Stimulated activated naive CD8-positive, alpha-beta T cell treated with anti-CD3 and anti-CD28 coated beads, Interleukin-15, amount 100 ng/mL, for 72 hours (primary cell): ENCODE data around the gene UTY.

Experiments used
- ATAC-seq: fragments of 150-1000 bp; cut with Tn5 transposase; 2 replicates; pipeline ENCODE4 v1.10.0; 2021; ENCODE audit warnings: mild to moderate bottlenecking, moderate library complexity
- DNase-seq, 2 donors: peaks; one replicate each; pipeline ENCODE4 v3.0.0; 2021 to 2022
- H3K27ac Mint-ChIP-seq, 2 donors: one replicate each; pipeline ENCODE4 v1.8.0; 2022; ENCODE audit warnings: mild to moderate bottlenecking in 2 of 2, mixed read lengths in 2 of 2, moderate library complexity in 2 of 2
- H3K27me3 Mint-ChIP-seq: one replicate; pipeline ENCODE4 v1.8.0; 2022; ENCODE audit warnings: mixed read lengths
- H3K4me1 Mint-ChIP-seq: one replicate; pipeline ENCODE4 v1.8.0; 2022; ENCODE audit warnings: mild to moderate bottlenecking, mixed read lengths
- H3K4me3 Mint-ChIP-seq, 2 donors: one replicate each; pipeline ENCODE4 v1.8.0; 2022; ENCODE audit warnings: mild to moderate bottlenecking in 2 of 2, mixed read lengths in 2 of 2, moderate library complexity in 1 of 2
- H3K9me3 Mint-ChIP-seq, 2 donors: one replicate each; pipeline ENCODE4 v1.8.0; 2022; ENCODE audit warnings: mixed read lengths in 2 of 2

UTY gene

GRCh38 chrY:13479828-13480227 is at the start of gene UTY:
Gene UTY, minus strand, starts transcription at chrY:13480033. Its CDS starts 368 bp downstream, at chrY:13479665.
- Mint-ChIP-seq H3K9me3 (peaks cover 0 to 4% of the 10 kb centered on the region in 2 donors), H3K27ac (peak within 1 kb of the TSS; percentile 94 to 96), H3K4me3 (peak within 1 kb of the TSS; percentile 89 to 93), H3K27me3 (no peaks in the 10 kb centered on the region), H3K4me1 (peaks cover 7% of the 10 kb centered on the region)
- DNase-seq (peak; percentile 61 to 89), ATAC-seq (peak; percentile 95)

GRCh38 chrY:13520474-13520873 is 40.6 kb upstream of the UTY start:
- H3K9me3 Mint-ChIP-seq, result peaks cover 8 to 14% of the 10 kb centered on the region in 2 donors

GRCh38 chrY:13501215-13501614 is 21.4 kb upstream of the UTY start:
- no peaks in the 10 kb centered on the region for H3K4me1 Mint-ChIP-seq

More at GRCh38 chrY:13520474-13520873, 40.6 kb upstream of the UTY start:
- Mint-ChIP-seq H3K27ac (no peak overlapping the region), H3K27me3 (no peaks in the 10 kb centered on the region), H3K4me3 (no peak overlapping the region), H3K4me1 (no peaks in the 10 kb centered on the region)
- DNase-seq (no peak), ATAC-seq (no peak)

GRCh38 chrY:13493737-13494136 is 13.9 kb upstream of the UTY start:
- Mint-ChIP-seq H3K9me3 (no peaks in the 10 kb centered on the region), H3K4me1 (peaks cover 11% of the 10 kb centered on the region), H3K4me3 (no peak overlapping the region), H3K27ac (no peak overlapping the region), H3K27me3 (no peaks in the 10 kb centered on the region)
- ATAC-seq (no peak), DNase-seq (no peak)

More at GRCh38 chrY:13501215-13501614, 21.4 kb upstream of the UTY start:
- DNase-seq (no peak), ATAC-seq (no peak)
- Mint-ChIP-seq H3K27ac (no peak overlapping the region), H3K4me3 (no peak overlapping the region), H3K27me3 (no peaks in the 10 kb centered on the region), H3K9me3 (no peaks in the 10 kb centered on the region)

- DNase-seq (no peak), ATAC-seq (no peak)
- Mint-ChIP-seq H3K9me3 (no peaks in the 10 kb centered on the region), H3K4me1 (peaks cover 24% of the 10 kb centered on the region), H3K27me3 (no peaks in the 10 kb centered on the region), H3K27ac (no peak overlapping the region), H3K4me3 (no peak overlapping the region)
Measured at GRCh38 chrY:13492408-13492807, 12.6 kb upstream of the UTY start.

- H3K4me1 Mint-ChIP-seq, result peaks cover 25% of the 10 kb centered on the region
- DNase-seq (peak in 1 of 2 donors; percentile 26), ATAC-seq (peak; percentile 87)
- H3K4me3 Mint-ChIP-seq, result no peak overlapping the region
- H3K27ac Mint-ChIP-seq, result no peak overlapping the region
- H3K9me3 Mint-ChIP-seq, result peaks cover 0 to 4% of the 10 kb centered on the region in 2 donors
- H3K27me3 Mint-ChIP-seq, result no peaks in the 10 kb centered on the region
Measured at GRCh38 chrY:13488738-13489137, 8.9 kb upstream of the UTY start.

GRCh38 chrY:13479121-13479711 is 617 bp downstream of the UTY start:
- Mint-ChIP-seq H3K4me1 (peaks cover 13% of the 10 kb centered on the region), H3K9me3 (no peaks in the 10 kb centered on the region), H3K4me3 (peak overlapping the region; percentile 89 to 93), H3K27ac (peak overlapping the region; percentile 94 to 96), H3K27me3 (no peaks in the 10 kb centered on the region)
- ATAC-seq (peak; percentile 73), DNase-seq (peak; percentile 48 to 79)

GRCh38 chrY:13478126-13478785 is 1.6 kb downstream of the UTY start:
- DNase-seq (peak; percentile 26 to 63), ATAC-seq (peak; percentile 32)
- Mint-ChIP-seq H3K4me1 (peaks cover 16% of the 10 kb centered on the region), H3K4me3 (peak overlapping the region; percentile 89 to 93), H3K27me3 (no peaks in the 10 kb centered on the region), H3K27ac (peak overlapping the region; percentile 94 to 96), H3K9me3 (no peaks in the 10 kb centered on the region)

- ATAC-seq (peak; percentile 59), DNase-seq (no peak)
- peak overlapping the region in 1 of 2 donors; percentile 69 for H3K27ac Mint-ChIP-seq
- no peaks in the 10 kb centered on the region for H3K9me3 Mint-ChIP-seq
- peaks cover 37% of the 10 kb centered on the region for H3K4me1 Mint-ChIP-seq
- H3K27me3 Mint-ChIP-seq, result no peaks in the 10 kb centered on the region
- H3K4me3 Mint-ChIP-seq, result peak overlapping the region in 1 of 2 donors; percentile 51
Measured at GRCh38 chrY:13474997-13475396, 4.8 kb downstream of the UTY start.

- DNase-seq, result no peak
- no peaks in the 10 kb centered on the region for H3K9me3 Mint-ChIP-seq
- H3K27me3 Mint-ChIP-seq, result no peaks in the 10 kb centered on the region
- no peak for ATAC-seq
- no peak overlapping the region for H3K4me3 Mint-ChIP-seq
- peaks cover 32% of the 10 kb centered on the region for H3K4me1 Mint-ChIP-seq
- no peak overlapping the region for H3K27ac Mint-ChIP-seq
Measured at GRCh38 chrY:13451572-13451971, 28.3 kb downstream of the UTY start.

- H3K27ac Mint-ChIP-seq, result peak overlapping the region in 1 of 2 donors; percentile 6
- H3K4me3 Mint-ChIP-seq, result no peak overlapping the region
- ATAC-seq (no peak), DNase-seq (no peak)
- peaks cover 34% of the 10 kb centered on the region for H3K4me1 Mint-ChIP-seq
- H3K27me3 Mint-ChIP-seq, result no peaks in the 10 kb centered on the region
- H3K9me3 Mint-ChIP-seq, result no peaks in the 10 kb centered on the region
Measured at GRCh38 chrY:13450596-13451130, 29.2 kb downstream of the UTY start.

GRCh38 chrY:13445566-13445965 is 34.3 kb downstream of the UTY start:
- no peak overlapping the region for H3K4me3 Mint-ChIP-seq
- no peak for ATAC-seq
- no peak overlapping the region for H3K27ac Mint-ChIP-seq
- DNase-seq, result no peak
- H3K9me3 Mint-ChIP-seq, result no peaks in the 10 kb centered on the region
- H3K27me3 Mint-ChIP-seq, result no peaks in the 10 kb centered on the region
- H3K4me1 Mint-ChIP-seq, result peaks cover 12% of the 10 kb centered on the region

- Mint-ChIP-seq H3K27ac (no peak overlapping the region), H3K27me3 (no peaks in the 10 kb centered on the region), H3K9me3 (no peaks in the 10 kb centered on the region), H3K4me1 (peaks cover 13% of the 10 kb centered on the region), H3K4me3 (no peak overlapping the region)
- DNase-seq (no peak), ATAC-seq (no peak)
Measured at GRCh38 chrY:13443146-13443545, 36.7 kb downstream of the UTY start.

- H3K4me3 Mint-ChIP-seq, result no peak overlapping the region
- H3K27ac Mint-ChIP-seq, result no peak overlapping the region
- no peak for ATAC-seq
- peaks cover 24% of the 10 kb centered on the region for H3K4me1 Mint-ChIP-seq
- no peak for DNase-seq
- no peaks in the 10 kb centered on the region for H3K27me3 Mint-ChIP-seq
- H3K9me3 Mint-ChIP-seq, result no peaks in the 10 kb centered on the region
Measured at GRCh38 chrY:13440811-13441210, 39.0 kb downstream of the UTY start.

GRCh38 chrY:13435968-13436937 is 43.6 kb downstream of the UTY start:
- ATAC-seq, result peak; percentile 94
- no peaks in the 10 kb centered on the region for H3K27me3 Mint-ChIP-seq
- H3K9me3 Mint-ChIP-seq, result peaks cover 8 to 12% of the 10 kb centered on the region in 2 donors
- H3K4me3 Mint-ChIP-seq, result peak overlapping the region; percentile 78 to 91
- peak; percentile 22 to 63 for DNase-seq
- H3K27ac Mint-ChIP-seq, result peak overlapping the region; percentile 92 to 93
- H3K4me1 Mint-ChIP-seq, result peaks cover 46% of the 10 kb centered on the region
